NCI-H1092 treated with DMSO at 0.1 percent for 48 hours (cell line): ENCODE measurements around the gene CAMSAP2.

Source experiments
- DNase-seq: peaks from one replicate; lab custom pipeline; 2025; lab: John Stamatoyannopoulos, UW

CAMSAP2 gene

GRCh38 chr1:200899954-200900867 lies 161.5 kb downstream of the CAMSAP2 start:
- peak; percentile 49 for DNase-seq

GRCh38 chr1:200900877-200901276 lies 162.2 kb downstream of the CAMSAP2 start:
- DNase-seq = peak; percentile 49

GRCh38 chr1:200901350-200901749 lies 162.7 kb downstream of the CAMSAP2 start:
- no peak for DNase-seq

GRCh38 chr1:200901796-200902444 lies 163.2 kb downstream of the CAMSAP2 start:
- no peak for DNase-seq

GRCh38 chr1:200903793-200904192 lies 165.1 kb downstream of the CAMSAP2 start:
- DNase-seq = no peak

GRCh38 chr1:200904772-200905171 lies 166.1 kb downstream of the CAMSAP2 start:
- no peak for DNase-seq

- DNase-seq = no peak
Observed at GRCh38 chr1:200905411-200906052, 166.8 kb downstream of the CAMSAP2 start.

GRCh38 chr1:200906491-200906890 lies 167.8 kb downstream of the CAMSAP2 start:
- DNase-seq = no peak

- DNase-seq = no peak
Observed at GRCh38 chr1:200907611-200908097, 169.0 kb downstream of the CAMSAP2 start.

- no peak for DNase-seq
Observed at GRCh38 chr1:200908191-200908868, 169.6 kb downstream of the CAMSAP2 start.

GRCh38 chr1:200909071-200909470 lies 170.4 kb downstream of the CAMSAP2 start:
- DNase-seq = no peak

GRCh38 chr1:200909757-200910239 lies 171.1 kb downstream of the CAMSAP2 start:
- no peak for DNase-seq
